Ectodermal cell (in vitro differentiated cells): ENCODE data around the gene CACNA2D3.

Experiments
- H3K27ac ChIP-seq: 2 replicates; pipeline ENCODE4 v1.7.0; 2013; ENCODE audit warnings: mild to moderate bottlenecking, low read depth, low read length; ENCODE audit not compliant: insufficient read depth, poor library complexity, severe bottlenecking
- H3K27me3 ChIP-seq: 2 replicates; pipeline ENCODE4 v1.7.0; 2013; ENCODE audit warnings: mild to moderate bottlenecking, low read length; ENCODE audit not compliant: insufficient read depth, control insufficient read depth, poor library complexity, severe bottlenecking
- H3K36me3 ChIP-seq: one replicate; pipeline ENCODE4 v1.7.0; 2013; ENCODE audit warnings: low read length; ENCODE audit not compliant: control insufficient read depth, insufficient read depth
- H3K4me1 ChIP-seq: one replicate; pipeline ENCODE4 v1.7.0; 2013; ENCODE audit warnings: low read length; ENCODE audit not compliant: control insufficient read depth, insufficient read depth
- H3K4me3 ChIP-seq: 2 replicates; pipeline ENCODE4 v1.7.0; 2013; ENCODE audit warnings: low read depth, low read length, control low read depth; ENCODE audit not compliant: insufficient read depth
- H3K9me3 ChIP-seq: 2 replicates; pipeline ENCODE4 v1.7.0; 2013; ENCODE audit warnings: mild to moderate bottlenecking, low read length, moderate library complexity; ENCODE audit not compliant: control insufficient read depth
- WGBS, 2 experiments: methylation state at CpG; one replicate each; pipeline ENCODE4 v1.1.7; 2013; ENCODE audit warnings: missing lambda C conversion rate in 2 of 2; 5-methylcytosine and 5-hydroxymethylcytosine counted together

CACNA2D3 gene

DNA sequence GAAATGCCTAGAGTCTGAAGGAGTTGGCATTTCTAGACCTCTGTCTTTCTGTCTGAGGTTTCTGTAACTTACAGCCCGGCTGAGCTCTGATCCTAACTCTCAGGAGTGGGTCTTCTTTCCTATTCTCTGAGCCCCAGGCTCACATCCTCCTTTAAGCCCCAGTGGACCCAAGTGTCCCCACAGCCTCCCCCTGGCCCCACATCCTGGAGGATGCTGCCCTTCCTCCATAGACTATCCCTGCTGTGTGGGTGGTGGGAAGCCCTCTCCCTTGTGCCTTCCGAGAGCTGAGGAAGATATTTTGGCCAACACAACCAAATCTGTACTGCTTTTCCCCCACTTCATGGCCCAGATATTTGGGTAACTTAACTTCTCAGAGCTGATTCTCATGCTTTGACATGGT, 654.2 kb downstream of the CACNA2D3 start:
- Histone ChIP-seq H3K36me3 (no peaks in the 10 kb centered on the region), H3K27me3 (no peaks in the 10 kb centered on the region), H3K27ac (no peak overlapping the region), H3K4me1 (peaks cover 5% of the 10 kb centered on the region), H3K9me3 (no peaks in the 10 kb centered on the region), H3K4me3 (no peak overlapping the region)
- 91 to 94% methylated on average over 2 of the region's 2 CpGs for WGBS, 2 experiments

- peaks cover 5% of the 10 kb centered on the region for H3K4me1 ChIP-seq
- 94 to 100% methylated on average over 1 to 2 of the region's 2 CpGs for WGBS, 2 experiments
- H3K4me3 ChIP-seq = no peak overlapping the region
- H3K9me3 ChIP-seq = no peaks in the 10 kb centered on the region
- H3K36me3 ChIP-seq = no peaks in the 10 kb centered on the region
- H3K27me3 ChIP-seq = no peaks in the 10 kb centered on the region
- no peak overlapping the region for H3K27ac ChIP-seq
Measured at GRCh38 chr3:54777141-54777540, 654.8 kb downstream of the CACNA2D3 start.

- H3K36me3 ChIP-seq = no peaks in the 10 kb centered on the region
- no peak overlapping the region for H3K4me3 ChIP-seq
- H3K27me3 ChIP-seq = no peaks in the 10 kb centered on the region
- H3K9me3 ChIP-seq = no peaks in the 10 kb centered on the region
- no peaks in the 10 kb centered on the region for H3K4me1 ChIP-seq
- H3K27ac ChIP-seq = no peak overlapping the region
Measured at GRCh38 chr3:54780336-54780735, 658.0 kb downstream of the CACNA2D3 start.

- no peak overlapping the region for H3K4me3 ChIP-seq
- H3K27me3 ChIP-seq = no peaks in the 10 kb centered on the region
- no peak overlapping the region for H3K27ac ChIP-seq
- WGBS, 2 experiments = 50 to 62% methylated on average over 1 of the region's 1 CpG
- H3K4me1 ChIP-seq = no peaks in the 10 kb centered on the region
- H3K9me3 ChIP-seq = no peaks in the 10 kb centered on the region
- no peaks in the 10 kb centered on the region for H3K36me3 ChIP-seq
Measured at GRCh38 chr3:54781728-54782127, 659.4 kb downstream of the CACNA2D3 start.

- Histone ChIP-seq H3K27me3 (no peaks in the 10 kb centered on the region), H3K9me3 (no peaks in the 10 kb centered on the region), H3K4me1 (no peaks in the 10 kb centered on the region), H3K4me3 (no peak overlapping the region), H3K36me3 (no peaks in the 10 kb centered on the region), H3K27ac (no peak overlapping the region)
Measured at GRCh38 chr3:54783611-54784010, 661.3 kb downstream of the CACNA2D3 start.

DNA sequence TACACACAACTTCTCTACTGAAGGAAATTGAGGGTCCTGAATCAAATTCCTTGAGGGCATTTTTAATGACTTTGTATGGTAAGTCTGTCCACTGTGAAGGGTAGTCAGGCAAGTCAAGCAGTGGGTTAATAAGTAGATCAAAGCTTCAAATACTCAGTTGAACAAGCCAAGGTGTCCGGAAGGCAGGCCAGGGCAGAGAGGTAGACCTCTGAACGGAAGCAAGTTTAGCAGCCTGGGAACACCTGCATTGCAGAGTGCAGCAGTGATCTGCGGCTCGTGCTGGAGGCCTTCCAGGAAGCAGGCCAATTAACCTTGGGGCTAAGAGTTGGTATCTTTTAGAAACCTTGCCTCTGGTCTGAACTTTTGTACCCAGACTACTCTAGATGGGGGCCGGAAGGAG, 661.7 kb downstream of the CACNA2D3 start:
- no peaks in the 10 kb centered on the region for H3K36me3 ChIP-seq
- no peak overlapping the region for H3K27ac ChIP-seq
- H3K9me3 ChIP-seq = no peaks in the 10 kb centered on the region
- H3K4me3 ChIP-seq = no peak overlapping the region
- WGBS, 2 experiments = 82 to 85% methylated on average over 5 of the region's 5 CpGs
- no peaks in the 10 kb centered on the region for H3K4me1 ChIP-seq
- no peaks in the 10 kb centered on the region for H3K27me3 ChIP-seq

- no peaks in the 10 kb centered on the region for H3K36me3 ChIP-seq
- no peak overlapping the region for H3K4me3 ChIP-seq
- H3K27ac ChIP-seq = no peak overlapping the region
- H3K4me1 ChIP-seq = peaks cover 1% of the 10 kb centered on the region
- WGBS, 2 experiments = 94% methylated on average over 3 of the region's 3 CpGs; no CpG with 5 or more reads in 1 of the 2 experiments
- H3K27me3 ChIP-seq = no peaks in the 10 kb centered on the region
- no peaks in the 10 kb centered on the region for H3K9me3 ChIP-seq
Measured at GRCh38 chr3:54785976-54786375, 663.6 kb downstream of the CACNA2D3 start.

DNA sequence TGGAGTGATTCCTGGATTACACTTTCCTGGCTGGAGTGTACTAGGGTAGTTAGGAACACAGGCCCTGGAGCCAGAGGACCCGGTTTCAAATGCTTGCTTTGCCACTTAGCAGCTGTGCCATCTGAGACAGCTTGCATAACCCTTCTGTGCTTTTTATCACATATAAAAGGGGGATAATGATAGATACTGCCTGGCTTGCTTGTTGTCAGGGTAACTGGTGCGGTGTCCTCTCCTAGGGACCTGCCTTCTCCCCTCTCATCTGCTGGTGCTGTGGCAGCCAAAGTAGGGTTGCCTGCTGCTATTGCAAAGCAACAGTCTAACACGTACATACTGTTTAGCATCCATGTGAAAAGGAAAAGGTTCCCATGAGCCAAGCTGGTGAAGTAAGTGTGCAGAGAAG, 667.7 kb downstream of the CACNA2D3 start:
- H3K9me3 ChIP-seq = no peaks in the 10 kb centered on the region
- 93 to 98% methylated on average over 3 of the region's 3 CpGs for WGBS, 2 experiments
- H3K27me3 ChIP-seq = no peaks in the 10 kb centered on the region
- H3K36me3 ChIP-seq = no peaks in the 10 kb centered on the region
- peaks cover 4% of the 10 kb centered on the region for H3K4me1 ChIP-seq
- H3K27ac ChIP-seq = no peak overlapping the region
- H3K4me3 ChIP-seq = no peak overlapping the region

- peaks cover 4% of the 10 kb centered on the region for H3K4me1 ChIP-seq
- H3K27ac ChIP-seq = no peak overlapping the region
- H3K27me3 ChIP-seq = no peaks in the 10 kb centered on the region
- no peaks in the 10 kb centered on the region for H3K36me3 ChIP-seq
- WGBS, 2 experiments = 78 to 87% methylated on average over 1 to 2 of the region's 2 CpGs
- no peaks in the 10 kb centered on the region for H3K9me3 ChIP-seq
- no peak overlapping the region for H3K4me3 ChIP-seq
Measured at GRCh38 chr3:54791501-54792156, 669.3 kb downstream of the CACNA2D3 start.

- Histone ChIP-seq H3K4me3 (no peak overlapping the region), H3K9me3 (no peaks in the 10 kb centered on the region), H3K27ac (no peak overlapping the region), H3K36me3 (no peaks in the 10 kb centered on the region), H3K27me3 (no peaks in the 10 kb centered on the region), H3K4me1 (peaks cover 4% of the 10 kb centered on the region)
- 92 to 94% methylated on average over 4 of the region's 4 CpGs for WGBS, 2 experiments
Measured at GRCh38 chr3:54792584-54792983, 670.2 kb downstream of the CACNA2D3 start.

- Histone ChIP-seq H3K4me3 (no peak overlapping the region), H3K36me3 (no peaks in the 10 kb centered on the region), H3K4me1 (peaks cover 4% of the 10 kb centered on the region), H3K27ac (no peak overlapping the region), H3K9me3 (no peaks in the 10 kb centered on the region), H3K27me3 (no peaks in the 10 kb centered on the region)
- 95 to 97% methylated on average over 6 of the region's 6 CpGs for WGBS, 2 experiments
Measured at GRCh38 chr3:54793171-54793570, 670.8 kb downstream of the CACNA2D3 start.
